Effector memory CD4-positive, alpha-beta T cell (primary cell): ENCODE results near the gene ZDHHC11B.
"Not testable (repeated sequence)": the region's sequence is repeated elsewhere in the genome, so short reads cannot be mapped to it uniquely, and the experiment has no call there.

ENCODE experiments used
- DNase-seq, 3 donors: peaks; one replicate each; pipeline ENCODE4 v3.0.0-alpha.2; 2020
- H3K27ac ChIP-seq: 2 replicates; pipeline ENCODE4 v1.7.0; 2013; ENCODE audit warnings: mild to moderate bottlenecking, low read length, moderate library complexity; ENCODE audit not compliant: insufficient read depth, poor library complexity, severe bottlenecking
- H3K27me3 ChIP-seq: replicated peaks from 2 replicates; pipeline ENCODE4 v1.7.0; 2013; ENCODE audit warnings: mild to moderate bottlenecking, low read length; ENCODE audit not compliant: insufficient read depth, control insufficient read depth, poor library complexity, severe bottlenecking
- H3K36me3 ChIP-seq: 2 replicates; pipeline ENCODE4 v1.7.0; 2013; ENCODE audit warnings: mild to moderate bottlenecking, low read length, moderate library complexity; ENCODE audit not compliant: control insufficient read depth, insufficient read depth
- H3K4me1 ChIP-seq: 2 replicates; pipeline ENCODE4 v1.7.0; 2013; ENCODE audit warnings: low read length, mild to moderate bottlenecking; ENCODE audit not compliant: control insufficient read depth, insufficient read depth, poor library complexity, severe bottlenecking
- H3K4me3 ChIP-seq: 2 replicates; pipeline ENCODE4 v1.7.0; 2013; ENCODE audit warnings: low read length, low read depth, mild to moderate bottlenecking; ENCODE audit not compliant: insufficient read depth, poor library complexity, severe bottlenecking
- H3K9me3 ChIP-seq: 2 replicates; pipeline ENCODE4 v1.7.0; 2013; ENCODE audit warnings: mild to moderate bottlenecking, low read length, moderate library complexity; ENCODE audit not compliant: control insufficient read depth

Gene ZDHHC11B

GRCh38 chr5:787224-787856 is 2.8 kb upstream of the ZDHHC11B start:
- H3K4me3 ChIP-seq, DNase-seq, H3K27me3 ChIP-seq: not testable (repeated sequence)

DNA sequence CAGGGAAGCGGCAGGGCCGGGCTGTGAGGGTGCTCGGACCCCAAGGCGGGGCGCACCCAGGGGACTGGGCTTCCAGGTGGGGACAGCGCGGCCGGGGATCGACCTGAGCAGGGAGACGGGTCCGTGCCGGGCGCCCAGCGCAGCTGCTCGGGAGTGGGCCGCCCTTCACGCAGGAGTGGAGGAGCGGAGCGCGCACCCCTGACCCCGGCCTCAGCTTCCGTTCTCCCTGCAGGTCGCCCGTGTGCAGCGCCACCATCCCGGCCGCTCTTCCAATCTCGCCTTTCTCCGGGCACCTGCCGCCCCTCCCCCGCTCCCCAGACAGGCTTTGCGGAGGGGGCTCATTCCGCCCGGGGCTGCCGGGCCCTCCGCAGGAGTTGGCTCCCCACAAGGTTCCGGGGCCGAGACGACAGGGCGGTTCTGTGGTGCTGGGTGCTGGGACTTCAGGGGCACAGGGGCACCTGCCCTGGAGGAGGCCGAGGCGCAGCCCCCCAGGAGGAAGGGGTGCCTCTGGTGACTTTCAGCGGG is 714 bp upstream of the ZDHHC11B start:
- not testable (repeated sequence) for H3K27ac ChIP-seq, H3K27me3 ChIP-seq, H3K36me3 ChIP-seq, DNase-seq, H3K9me3 ChIP-seq, H3K4me1 ChIP-seq
- peak overlapping the region; percentile 65 for H3K4me3 ChIP-seq

More at GRCh38 chr5:787224-787856, 2.8 kb upstream of the ZDHHC11B start:
- not testable (repeated sequence) for H3K4me1 ChIP-seq, H3K9me3 ChIP-seq, H3K27ac ChIP-seq, H3K36me3 ChIP-seq

DNA sequence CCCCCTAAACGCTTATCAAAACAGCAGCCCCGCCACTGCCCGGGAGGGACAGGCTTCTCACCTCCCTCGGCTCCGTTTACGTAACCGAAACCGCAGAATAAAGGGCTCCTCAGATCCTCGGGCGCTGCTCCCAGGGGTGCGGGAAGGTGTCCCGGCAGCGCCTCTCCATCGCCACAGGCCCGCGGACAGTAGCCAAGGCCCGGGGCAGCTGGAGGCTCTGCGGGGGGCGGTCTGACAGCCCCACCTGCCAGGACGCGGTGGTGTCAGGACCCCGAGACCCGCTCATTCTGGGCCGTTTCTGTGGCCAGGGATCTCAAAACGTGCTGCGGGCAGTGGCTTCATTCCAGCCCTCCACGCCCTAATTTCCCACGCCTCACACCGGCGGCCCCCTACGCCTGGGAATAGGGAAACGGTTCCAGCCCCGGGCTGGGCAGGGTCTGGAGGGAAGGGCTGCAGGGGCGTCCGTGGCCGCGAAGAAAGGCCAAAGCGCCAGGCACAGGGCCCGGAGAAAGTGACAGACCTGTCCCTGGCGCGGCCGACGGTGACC is 575 bp downstream of the ZDHHC11B start:
- Histone ChIP-seq H3K27ac (peak overlapping the region; percentile 58), H3K4me3 (peak overlapping the region; percentile 86)
- H3K27me3 ChIP-seq, H3K9me3 ChIP-seq, H3K36me3 ChIP-seq, H3K4me1 ChIP-seq: not testable (repeated sequence)
- peak in 2 of 3 donors; percentile 36 to 37 for DNase-seq

DNA sequence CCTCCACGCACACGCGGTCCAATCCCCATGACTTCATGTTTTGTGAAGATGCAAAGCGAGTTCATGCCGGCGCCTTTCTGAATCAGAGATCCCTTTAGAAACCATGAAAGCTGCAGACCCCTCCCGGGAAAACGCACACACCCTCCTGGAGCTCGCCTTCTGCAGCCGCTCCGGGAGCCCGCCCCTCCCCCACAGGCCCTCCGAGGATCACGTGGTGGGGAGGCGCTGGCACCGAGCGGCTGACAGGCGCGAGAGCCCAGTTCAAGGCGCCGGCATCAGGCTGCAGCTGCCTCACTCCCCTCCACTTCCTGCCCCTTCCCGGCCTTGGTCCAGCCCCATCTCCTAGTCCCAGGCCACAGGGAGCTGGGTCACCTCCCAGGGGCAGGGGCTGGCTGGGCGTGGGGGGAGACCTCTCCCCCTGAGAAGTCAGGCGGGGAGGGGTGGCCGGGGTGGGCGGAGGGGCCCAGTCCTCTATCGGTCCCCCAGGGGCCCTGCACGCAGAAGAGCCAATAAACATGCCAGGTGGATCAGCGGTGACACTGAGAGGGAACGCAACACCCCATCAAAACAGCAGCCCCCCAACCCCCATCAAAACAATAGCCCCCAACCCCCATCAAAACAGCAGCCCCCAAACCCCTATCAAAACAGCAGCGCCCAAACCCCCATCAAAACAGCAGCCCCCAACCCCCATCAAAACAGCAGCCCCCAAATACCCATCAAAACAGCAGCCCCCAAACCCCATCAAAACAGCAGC is 1.3 kb downstream of the ZDHHC11B start:
- not testable (repeated sequence) for H3K4me1 ChIP-seq, H3K27ac ChIP-seq, H3K27me3 ChIP-seq, H3K36me3 ChIP-seq, H3K9me3 ChIP-seq
- peak in 1 of 3 donors; percentile 21 for DNase-seq
- H3K4me3 ChIP-seq, result peak overlapping the region; percentile 86

GRCh38 chr5:782356-782755 is 2.2 kb downstream of the ZDHHC11B start:
- not testable (repeated sequence) for H3K9me3 ChIP-seq, H3K4me1 ChIP-seq, H3K4me3 ChIP-seq, H3K27ac ChIP-seq, DNase-seq, H3K36me3 ChIP-seq, H3K27me3 ChIP-seq

- not testable (repeated sequence) for DNase-seq, H3K27me3 ChIP-seq, H3K9me3 ChIP-seq, H3K4me1 ChIP-seq, H3K4me3 ChIP-seq, H3K36me3 ChIP-seq, H3K27ac ChIP-seq
Observed at GRCh38 chr5:780571-780970, 4.0 kb downstream of the ZDHHC11B start.

DNA sequence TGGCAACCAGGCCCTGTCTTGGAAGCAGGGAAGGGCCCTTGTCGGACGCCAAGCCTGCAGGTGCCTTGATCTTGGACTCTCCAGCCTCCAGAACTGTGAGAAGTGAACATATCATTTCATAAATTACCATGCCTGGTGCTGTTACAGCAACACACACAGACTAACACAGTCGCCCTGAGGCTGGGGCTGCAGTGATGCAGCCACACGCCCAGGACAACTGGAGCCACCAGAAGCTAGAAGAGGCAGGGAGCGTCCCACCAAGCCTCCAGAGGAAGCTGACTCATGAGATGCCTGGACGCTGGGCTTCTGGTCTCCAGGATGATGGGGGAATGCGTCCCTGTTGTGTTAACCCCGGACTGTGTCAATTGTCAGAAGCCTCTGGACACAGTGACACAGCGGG is 5.6 kb downstream of the ZDHHC11B start:
- not testable (repeated sequence) for H3K36me3 ChIP-seq, H3K4me3 ChIP-seq, H3K4me1 ChIP-seq, H3K27ac ChIP-seq, H3K27me3 ChIP-seq, DNase-seq, H3K9me3 ChIP-seq

DNA sequence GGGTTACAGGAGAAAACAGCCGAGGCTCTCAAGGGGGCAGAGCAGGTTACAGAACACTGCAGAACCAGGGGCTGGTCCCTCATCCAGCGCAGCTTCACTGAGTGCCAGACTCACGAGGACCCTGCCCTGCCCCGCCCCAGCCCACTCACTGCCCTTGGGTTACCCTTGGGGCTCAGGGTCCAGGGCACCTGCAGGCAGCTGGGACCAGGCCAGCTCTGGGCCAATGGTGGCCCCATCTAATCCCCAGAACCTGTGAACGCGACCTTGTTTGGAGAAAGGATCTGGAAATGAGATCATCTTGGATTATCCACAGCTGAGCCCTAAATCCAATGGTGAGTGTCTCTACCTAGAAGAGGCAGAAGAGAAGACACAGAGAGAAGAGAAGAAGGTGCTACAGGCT is 6.1 kb downstream of the ZDHHC11B start:
- not testable (repeated sequence) for H3K27me3 ChIP-seq, H3K36me3 ChIP-seq, DNase-seq

DNA sequence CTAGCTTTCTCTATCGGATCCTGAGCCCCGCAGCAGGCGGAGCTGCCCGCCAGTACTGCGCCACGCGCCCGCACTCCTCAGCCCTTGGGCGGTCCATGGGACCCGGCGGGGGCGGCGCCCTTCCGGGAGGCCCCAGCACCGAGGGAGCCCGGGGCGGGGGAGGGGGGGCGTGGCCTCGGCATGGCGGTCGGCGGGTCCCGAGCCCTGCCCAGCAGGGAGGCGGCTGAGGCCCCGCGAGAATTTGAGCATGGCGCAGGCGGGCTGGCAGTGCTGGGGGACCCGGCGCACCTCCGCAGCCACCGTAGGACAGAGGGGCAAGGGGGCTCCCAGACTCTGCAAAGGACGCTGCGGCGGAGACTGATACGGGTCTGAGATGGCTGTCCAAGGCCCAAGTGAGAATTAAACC is 6.8 kb downstream of the ZDHHC11B start:
- Histone ChIP-seq H3K27ac (no peak overlapping the region), H3K9me3 (no peaks in the 10 kb centered on the region), H3K27me3 (no peaks in the 10 kb centered on the region), H3K4me1 (no peaks in the 10 kb centered on the region), H3K36me3 (no peaks in the 10 kb centered on the region), H3K4me3 (no peak overlapping the region)
- DNase-seq, result no peak

More for the DNA sequence above, 6.1 kb downstream of the ZDHHC11B start:
- H3K9me3 ChIP-seq, H3K27ac ChIP-seq, H3K4me3 ChIP-seq, H3K4me1 ChIP-seq: not testable (repeated sequence)
